SKM-1 treated with dmso at 0.1 percent for 144 hours (cell line): ENCODE data around the gene RNF150.

Experiments
- DNase-seq: peaks from one replicate; lab custom pipeline; 2025; ENCODE audit not compliant: unreplicated experiment; lab: John Stamatoyannopoulos, UW

RNF150 gene

DNA sequence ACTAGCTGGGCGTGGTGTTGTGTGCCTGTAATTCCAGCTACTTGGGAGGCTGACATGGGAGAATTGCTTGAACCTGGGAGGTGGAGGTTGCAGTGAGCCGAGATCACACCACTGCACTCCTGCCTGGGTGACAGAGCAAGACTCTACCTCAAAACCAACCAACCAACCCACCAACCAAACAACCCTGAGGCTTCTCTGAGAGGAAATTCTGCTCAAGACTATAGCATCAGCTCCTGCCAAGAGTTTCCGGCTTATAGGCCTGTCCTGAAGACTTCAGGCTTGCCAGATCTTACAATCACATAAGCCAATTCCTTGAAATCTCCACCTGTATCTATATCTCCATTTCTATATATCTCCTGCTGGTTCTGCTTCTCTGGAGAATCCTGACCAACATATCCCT is 203.3 kb downstream of the RNF150 start:
- DNase-seq = no peak

DNA sequence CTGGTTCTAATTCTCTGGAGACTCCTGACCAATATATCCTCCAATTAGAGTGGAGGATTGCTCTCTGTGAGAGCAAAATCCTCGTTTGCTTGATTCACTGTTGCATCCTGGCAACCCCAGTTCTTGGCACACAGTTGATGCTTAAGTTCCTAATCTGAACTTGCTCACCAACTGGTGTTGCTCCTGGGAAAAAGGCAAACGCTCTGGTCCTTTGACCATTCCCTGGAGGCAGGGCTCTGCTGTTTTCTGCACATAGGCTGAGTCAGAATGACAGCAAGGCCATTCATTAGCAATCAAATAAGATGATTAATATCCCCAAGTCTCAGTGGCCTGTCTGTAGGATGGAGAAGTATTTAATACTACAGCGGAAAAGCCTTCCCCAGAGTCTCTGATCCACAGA is 204.4 kb downstream of the RNF150 start:
- no peak for DNase-seq

DNA sequence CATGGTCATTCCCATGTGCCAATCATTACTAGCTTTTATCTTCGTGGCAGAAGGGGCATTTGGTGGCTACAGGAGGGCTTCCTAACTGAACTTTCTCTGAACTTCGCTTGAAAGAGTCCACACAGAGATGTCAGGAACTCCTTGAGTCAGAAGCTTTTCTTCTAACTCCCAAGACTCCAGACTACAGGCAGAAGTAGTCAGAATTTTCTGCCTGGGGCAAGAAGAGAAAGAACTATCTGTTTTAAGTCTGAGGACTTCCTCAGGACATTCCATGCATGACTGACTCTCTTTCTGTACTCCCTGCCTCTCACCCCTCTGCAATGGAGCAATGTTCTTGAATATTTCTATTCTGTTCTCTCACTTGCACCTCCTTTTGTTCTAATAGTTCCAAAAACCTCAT is 206.6 kb downstream of the RNF150 start:
- DNase-seq = no peak

DNA sequence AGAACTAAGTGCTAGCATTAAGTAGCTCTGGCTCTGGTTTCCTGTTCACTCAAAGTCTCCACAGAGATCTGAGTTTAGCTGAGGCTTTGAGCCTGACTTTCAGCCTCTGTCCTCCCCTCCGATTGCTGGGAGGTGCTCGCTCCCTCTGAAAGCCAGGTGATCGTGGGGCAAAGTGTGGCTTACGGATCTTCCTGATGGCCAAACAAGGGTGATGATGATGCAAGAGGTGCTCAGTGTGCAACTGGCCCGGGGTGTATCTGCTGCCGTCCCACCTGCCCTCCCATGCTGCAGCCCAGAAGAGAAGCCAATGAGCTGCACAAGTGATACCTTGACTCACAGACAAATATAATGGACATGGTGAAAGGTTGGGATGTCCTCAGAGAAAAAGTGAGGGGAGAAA is 207.9 kb downstream of the RNF150 start:
- no peak for DNase-seq

DNA sequence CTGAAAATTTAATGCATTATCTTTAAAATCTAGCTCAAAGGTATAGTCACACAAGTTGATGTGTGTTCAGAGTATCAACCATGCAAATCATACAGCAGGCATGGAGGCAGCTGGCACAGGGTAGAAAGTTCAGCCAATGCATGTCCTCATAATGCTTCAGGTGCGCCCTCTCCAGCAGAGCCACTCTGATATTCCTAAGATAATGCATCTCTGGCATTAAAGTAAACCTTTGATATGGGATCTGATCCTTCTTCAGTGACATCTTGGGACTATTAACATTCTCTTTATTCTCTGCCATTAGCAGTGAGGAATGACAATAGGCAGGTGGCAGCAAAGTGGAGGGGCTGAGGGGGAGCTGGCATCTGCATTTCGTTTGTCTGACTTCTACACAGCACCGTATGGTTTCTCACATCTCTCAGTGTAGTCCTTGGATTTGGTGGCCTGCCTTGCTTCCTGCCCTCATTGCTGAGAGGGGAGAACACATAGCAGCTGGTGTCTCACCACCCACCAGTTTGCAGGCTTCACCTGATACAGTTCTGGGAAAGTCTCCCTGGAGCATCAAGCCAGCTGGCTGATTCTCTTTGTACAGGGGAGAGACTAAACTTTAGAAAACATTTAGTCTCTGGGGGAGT is 208.4 kb downstream of the RNF150 start:
- DNase-seq = no peak

DNA sequence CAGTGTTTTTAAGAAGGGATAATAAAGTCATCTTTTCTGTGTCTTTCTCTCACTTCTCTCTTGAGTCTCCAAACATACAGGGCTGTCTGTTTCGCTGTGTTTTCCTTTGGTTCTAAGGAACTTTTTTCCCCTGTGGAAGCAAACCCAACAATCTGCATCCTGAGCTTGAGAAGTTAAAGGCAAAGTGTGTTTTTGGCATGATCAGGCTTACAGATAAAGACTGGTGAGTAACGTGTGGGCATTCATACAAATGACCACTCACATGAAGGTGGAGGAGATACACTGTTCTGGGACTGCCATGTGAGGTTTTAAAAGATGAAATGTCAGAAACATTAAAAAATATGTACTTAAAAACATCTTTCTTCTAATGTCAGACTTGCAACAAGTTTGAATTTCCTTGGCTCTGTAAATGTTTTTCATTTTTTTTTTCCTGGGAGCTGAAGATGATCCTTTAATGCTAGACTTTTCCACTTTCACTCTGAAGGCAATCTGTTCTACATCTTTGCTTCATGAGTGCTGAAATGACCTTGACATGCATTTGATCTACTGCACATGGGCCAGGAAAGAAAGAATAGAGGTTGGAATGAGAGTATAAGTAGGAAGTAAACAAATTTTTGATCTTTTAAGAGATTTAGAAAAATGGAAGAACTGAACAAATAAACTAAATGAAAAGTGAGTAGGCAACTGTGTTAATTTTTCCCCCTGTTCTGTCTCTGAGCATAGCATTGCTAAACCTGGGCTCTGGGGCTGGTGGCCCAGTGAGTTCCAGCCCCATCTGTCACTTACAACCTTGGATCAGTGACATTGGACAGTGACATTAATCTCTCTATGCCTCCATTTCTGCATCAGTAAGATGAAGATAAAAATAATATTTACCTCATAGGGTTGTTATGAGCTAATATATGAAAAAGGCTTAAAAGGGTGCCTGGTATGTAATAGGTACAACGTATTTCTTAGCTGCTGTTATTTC is 226.0 kb downstream of the RNF150 start:
- no peak for DNase-seq

DNA sequence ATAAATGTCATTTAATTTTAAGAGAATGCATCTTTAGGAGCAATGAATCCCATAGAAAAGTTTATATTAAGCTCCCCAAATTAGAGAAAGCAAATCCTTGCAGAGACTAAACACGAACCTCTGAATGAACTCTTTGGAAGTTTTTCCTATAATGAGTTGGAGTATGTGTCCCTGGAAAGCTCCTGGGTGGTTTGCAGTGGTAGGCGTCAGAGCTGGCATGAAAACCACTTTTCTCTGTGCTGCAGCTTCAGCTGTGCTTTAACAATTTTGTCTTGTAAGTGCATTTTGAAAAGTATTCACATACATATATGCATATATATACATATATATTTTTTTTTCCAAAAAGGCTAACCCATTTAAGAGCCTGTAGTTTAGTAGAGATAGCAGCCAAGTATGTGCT is 228.4 kb downstream of the RNF150 start:
- no peak for DNase-seq

DNA sequence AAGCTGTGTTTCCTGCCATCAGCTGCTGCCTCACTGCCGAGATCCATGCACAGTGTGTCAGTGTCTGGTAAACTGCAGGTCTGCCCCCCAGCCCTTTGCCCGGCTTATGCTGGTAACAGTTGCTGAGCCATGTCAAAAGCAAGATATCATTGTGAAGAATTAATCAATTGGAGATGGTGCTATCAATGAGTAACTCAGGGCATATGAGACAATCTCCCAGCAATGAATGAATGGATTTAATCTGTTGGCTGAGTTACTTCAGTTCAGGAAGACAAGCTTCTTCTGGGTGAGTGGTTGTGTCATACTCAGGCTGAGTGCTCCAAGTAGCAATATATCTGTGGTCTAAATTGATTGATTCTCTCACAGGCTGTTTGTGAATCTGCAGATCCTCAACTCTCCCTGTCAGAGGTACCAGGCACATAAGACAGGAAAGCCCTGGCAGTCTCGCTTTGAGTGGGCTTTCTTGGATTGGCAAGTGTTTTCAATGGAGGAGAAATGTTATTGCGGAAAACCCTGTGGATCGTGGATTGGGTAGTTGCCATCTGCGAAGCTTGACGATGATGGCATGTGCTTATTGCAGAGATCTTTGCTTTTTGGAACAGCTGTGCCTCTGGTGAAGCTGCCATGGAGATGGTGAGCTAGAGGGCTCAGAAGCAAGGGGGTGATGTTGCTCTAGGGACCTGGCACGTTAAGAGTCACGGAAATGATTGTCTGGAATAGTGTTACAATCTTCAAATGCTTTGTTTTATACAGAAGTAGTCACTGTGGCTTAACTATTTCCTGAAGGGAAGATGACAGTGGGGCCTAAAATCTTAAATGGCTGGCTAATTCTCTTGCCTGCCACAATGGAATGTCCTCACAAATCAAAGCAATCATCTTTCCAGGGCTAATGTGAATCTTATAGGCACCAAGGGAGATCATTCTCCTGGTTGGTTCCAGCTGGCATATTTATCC is 229.5 kb downstream of the RNF150 start:
- no peak for DNase-seq

DNA sequence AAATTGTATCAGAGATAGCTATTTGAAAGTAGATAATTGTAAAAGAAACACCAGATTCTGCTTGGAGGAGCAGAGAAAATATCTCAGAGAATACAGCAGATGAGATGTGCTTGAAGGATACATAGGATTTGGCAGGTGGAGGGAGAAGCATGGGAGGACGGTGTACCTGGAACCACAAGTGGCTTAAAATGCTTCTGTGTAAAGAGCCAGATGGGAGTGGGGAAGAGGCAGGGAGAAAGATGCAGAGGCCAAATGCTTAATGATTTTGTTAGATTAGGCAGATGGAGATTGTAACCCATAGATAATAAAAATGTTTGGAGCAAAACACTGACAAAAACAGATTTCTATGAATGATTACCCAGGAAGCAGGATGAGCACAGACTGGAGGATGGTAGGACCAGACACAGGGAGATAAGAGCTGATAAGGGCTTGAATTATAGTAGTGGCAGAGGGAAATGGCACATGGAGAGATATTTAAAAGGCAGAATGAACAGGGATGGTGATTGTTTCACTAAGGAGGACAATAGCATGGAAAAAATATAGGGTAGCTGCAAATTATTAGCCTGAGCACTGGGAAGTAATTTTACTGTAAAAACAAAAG is 231.4 kb downstream of the RNF150 start:
- no peak for DNase-seq

DNA sequence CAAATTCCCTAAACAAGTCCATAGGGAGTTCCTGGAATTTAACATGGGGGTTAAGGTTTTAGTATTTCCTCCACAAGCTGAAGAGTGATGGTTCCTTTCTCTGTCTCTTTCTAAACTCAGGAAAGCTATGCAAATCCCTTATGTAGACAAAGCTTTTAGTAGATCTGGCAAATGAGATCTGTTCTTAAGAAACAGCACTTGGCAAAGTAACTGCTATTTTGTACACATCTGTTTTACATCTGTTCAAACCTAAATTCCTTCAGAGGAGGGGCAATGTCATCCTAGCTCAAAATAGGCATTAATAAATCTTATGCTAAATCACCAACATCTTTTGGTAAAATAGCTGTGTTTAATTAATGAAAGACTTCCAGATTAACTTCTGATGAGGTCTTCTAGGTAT is 239.3 kb downstream of the RNF150 start:
- no peak for DNase-seq

DNA sequence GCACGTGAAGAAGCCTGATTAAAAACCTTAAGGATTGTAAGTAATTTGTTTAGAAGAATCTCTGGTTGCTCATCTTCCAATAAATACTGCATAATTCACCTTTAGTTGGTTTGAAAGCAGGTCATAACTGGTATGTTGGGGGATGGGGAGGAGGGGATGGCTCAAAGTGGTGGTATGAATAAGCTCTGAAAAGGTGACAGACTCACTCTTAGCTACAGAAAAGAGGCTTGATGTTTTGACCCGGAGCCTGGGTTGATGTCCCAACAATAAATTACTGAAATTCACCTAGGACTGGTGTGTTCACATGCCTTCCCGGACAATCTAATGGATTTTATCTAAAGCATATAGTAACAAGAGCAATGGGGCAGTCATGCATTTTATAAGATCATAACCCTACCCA is 245.2 kb downstream of the RNF150 start:
- no peak for DNase-seq

DNA sequence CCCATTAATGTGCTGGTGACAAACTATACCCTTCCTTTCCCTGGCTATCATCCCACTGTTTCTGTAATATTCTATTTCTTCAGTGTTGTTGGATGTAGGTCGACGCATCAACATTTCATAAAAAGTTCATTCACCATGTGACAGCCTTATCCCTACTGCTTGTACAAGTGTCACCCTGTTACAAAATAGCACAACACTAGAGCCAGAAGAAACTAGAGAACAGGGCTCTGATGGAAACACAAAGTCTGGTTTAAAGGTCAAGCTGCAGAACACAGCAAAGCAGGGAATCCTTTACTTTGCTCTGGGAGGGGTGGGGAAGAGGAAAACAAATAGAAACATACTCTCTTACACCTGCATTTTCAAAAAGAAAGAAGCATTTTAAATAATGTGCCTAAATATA is 245.8 kb downstream of the RNF150 start:
- no peak for DNase-seq

DNA sequence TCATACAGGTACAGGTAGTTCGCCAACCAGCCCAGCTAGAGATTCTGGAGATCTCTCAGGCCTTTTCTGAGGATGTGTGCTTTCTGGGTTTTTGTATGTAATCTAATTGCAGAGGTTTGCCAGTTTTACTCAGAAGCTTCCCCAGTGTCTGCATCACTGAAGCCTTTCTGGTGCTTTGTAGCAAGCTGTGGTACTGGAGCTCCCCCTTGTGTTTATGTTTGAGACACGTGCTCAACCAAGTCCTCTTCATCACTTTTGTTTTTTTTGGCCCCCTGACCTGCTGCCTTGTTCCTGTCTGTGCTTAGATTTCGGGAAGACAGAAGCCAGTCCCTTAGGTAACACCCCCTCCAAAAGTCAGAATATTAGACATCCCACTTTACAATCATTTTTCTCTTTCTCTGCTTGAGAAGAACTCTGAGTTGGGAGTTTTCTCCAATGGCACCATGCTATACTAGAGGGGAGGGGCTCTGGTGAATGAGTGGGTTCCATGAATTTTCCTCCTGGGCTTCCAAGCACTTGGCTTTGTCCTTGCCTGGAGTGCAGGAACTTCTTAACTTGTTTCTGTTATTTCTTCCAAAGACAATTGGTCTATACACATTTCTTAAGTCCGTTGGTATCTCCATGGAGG is 248.7 kb downstream of the RNF150 start:
- peak; percentile 40 for DNase-seq

DNA sequence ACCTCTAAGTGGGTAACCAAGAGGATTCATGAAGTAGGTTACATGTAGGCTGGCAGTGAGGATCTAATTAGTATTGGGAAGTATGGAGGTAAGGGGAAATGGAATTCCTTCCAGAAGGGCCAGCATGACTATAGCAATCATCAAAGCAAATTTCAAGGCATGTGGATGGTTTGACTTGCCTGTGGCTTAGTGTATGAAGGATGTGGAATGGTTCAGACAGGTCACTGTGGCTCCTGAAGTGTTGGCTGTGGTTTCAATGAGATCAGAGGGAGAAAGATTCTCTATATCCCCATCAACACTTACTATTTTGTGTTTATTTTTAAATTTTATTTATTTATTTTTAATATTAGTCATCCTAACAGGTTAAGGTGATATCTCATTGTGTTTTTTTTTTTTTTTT is 255.5 kb downstream of the RNF150 start:
- no peak for DNase-seq

DNA sequence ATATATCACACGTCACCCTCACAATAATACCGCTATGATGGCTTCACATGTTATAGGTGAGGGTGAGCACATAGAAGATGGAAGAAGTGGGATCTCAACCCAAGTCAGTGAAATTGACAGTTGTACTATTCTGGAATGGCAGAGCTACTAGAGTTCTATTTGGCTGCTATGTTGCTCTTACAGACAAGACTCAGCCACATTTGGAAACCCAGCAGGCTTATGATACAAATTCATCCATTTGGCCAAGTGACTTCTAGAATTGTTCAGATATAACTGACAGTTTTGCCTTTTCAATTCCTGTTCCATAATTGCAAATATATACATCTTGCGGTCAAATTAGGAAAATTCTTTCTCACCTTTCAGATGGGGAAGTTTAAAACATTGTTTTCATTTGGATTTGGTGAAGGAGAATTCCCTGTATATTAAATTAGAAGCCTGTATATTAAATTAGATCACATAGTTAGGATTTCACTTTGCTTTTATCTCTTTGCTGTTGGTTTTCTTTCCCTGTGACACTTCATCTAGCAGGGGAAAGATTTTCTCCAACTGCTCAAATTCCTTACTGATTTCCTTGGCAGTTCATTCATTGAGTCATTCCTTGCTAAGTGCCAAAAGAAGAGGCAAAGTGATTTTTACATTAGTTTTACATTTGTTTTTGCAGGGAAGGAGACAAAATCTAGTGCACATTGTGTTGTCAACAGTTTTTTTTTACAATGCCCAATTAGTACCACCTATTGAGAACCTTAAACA is 256.5 kb downstream of the RNF150 start:
- no peak for DNase-seq

DNA sequence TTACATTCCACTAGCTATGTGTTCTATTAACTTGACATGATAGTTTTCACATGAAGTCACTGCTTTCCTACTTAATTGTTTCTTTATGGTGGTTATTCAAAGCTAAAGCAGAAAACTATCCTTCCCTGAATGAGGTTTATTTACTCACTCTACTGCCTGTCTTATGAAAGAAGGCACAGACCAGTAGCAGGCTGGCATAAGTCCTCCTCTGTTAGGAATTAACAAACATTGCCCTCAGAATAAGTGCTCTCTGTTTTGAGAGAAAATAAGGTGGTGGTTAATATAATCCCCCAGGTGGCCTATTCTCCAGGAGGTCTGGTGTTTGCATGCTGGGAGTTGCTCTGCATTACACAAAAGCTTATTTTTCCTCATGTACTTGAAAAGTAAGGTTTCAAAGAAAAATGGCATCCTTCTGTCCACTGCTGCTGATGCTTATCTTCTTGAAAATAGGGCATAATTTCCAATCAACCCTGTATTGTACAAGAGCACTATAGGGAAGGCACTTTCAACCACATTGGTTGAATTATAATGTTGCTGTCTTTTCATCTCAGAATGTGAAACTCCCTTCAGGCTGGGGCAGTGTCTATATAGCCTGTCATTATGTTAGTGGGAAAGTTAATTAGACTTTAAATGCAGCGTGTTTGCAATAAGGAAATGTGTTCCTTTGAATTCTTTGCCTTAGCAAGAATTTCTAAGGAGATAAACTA is 257.4 kb downstream of the RNF150 start:
- no peak for DNase-seq

DNA sequence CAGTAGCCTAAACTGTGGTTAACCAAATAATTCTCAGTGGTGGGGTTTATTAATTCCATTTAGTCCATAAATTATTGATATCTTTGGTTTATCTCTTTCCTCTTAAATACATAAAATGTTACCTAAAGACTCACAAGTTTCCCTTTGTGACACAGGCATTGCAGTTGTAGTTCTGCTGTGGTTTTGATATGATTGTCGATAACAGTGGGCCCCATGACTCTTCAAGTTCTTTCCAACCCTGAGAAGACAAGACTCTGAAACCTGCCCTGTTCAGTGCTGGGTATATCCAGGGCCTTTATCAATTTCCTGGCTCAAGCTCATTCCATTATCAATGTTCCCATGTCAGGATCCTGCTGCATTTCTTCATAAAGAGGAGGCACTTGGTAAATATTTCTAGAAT is 259.2 kb downstream of the RNF150 start:
- no peak for DNase-seq

DNA sequence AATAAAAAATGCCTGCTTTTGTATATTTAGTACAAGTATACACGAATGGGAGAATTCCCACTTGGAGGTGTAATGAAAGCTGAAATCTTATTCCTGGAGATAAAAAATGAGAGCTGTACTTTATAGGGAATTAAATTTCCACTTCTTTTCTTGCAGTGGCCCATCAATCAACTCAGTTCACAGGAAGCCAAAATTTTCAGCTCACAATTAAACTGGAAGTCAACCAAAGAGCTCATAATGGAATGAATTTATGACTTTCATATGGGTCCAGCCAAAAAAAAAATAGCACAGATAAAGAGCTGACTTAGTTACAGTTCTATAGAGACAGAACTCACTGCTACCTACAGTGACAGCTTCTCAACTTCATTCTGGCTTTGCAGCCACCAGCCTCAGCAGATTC is 261.9 kb downstream of the RNF150 start:
- no peak for DNase-seq

DNA sequence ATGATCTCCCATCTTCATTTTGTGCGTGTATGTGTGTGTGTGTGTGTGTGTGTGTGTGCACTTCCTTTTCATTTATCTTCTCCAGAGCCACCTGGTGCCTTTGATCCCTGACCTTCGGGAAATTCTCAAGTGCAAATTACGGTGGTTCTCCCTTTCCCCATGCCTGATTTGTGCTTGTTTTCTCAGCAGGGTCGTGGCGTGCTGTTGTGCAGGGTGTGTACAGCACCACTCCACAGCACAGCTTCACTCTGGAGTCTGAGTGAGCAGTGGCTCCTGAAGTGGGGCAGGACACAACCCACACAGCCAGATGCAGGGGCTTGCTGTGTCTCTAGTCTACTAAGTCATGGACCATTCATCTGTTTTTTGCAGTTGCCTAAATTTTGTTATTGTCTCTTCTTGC is 262.8 kb downstream of the RNF150 start:
- DNase-seq = no peak
